ENCODE data around the gene CDKAL1. TPM values are rescaled to one million over a fixed set of nuclear protein-coding genes. Genes with fewer than 3 reads are reported as not detected.

The CDKAL1 gene
- total and polyA plus RNA-seq, 8 donors: 3.4 to 36.7 (median 10.4) TPM

- DNase-seq: no peak
- Histone ChIP-seq H3K4me1 (peaks cover 0 to 14% (median 10%) of the 10 kb centered on the region in 4 donors), H3K27ac (no peak overlapping the region), H3K4me3 (no peak overlapping the region), H3K27me3 (no peaks in the 10 kb centered on the region), H3K9me3 (peaks cover 0 to 14% (median 6%) of the 10 kb centered on the region in 4 donors), H3K36me3 (no peaks in the 10 kb centered on the region)
- intact Hi-C loops (cut with DNase I; ENCODE audit: low total_unique reads): no loop called here
- WGBS, 5 donors: 80 to 96% (median 90%) methylated on average over 5 of the region's 5 CpGs
- TF ChIP-seq POLR2AphosphoS5 (IDR thresholded peaks at IDR 0.05) (no peak), CTCF (IDR thresholded peaks at IDR 0.05) (no peak), POLR2A (IDR thresholded peaks at IDR 0.05) (no peak), EP300 (IDR thresholded peaks at IDR 0.05) (no peak)
Measured at GRCh38 chr6:20882014-20882413, 347.8 kb downstream of the CDKAL1 start.

GRCh38 chr6:20885076-20885475 is 350.8 kb downstream of the CDKAL1 start:
- no peak for DNase-seq
- Histone ChIP-seq H3K36me3 (no peaks in the 10 kb centered on the region), H3K27ac (no peak overlapping the region), H3K4me3 (no peak overlapping the region), H3K9me3 (peaks cover 0 to 14% (median 6%) of the 10 kb centered on the region in 4 donors), H3K4me1 (no peaks in the 10 kb centered on the region), H3K27me3 (no peaks in the 10 kb centered on the region)
- intact Hi-C loops (cut with DNase I; ENCODE audit: low total_unique reads): no loop called here
- TF ChIP-seq CTCF (IDR thresholded peaks at IDR 0.05) (no peak), POLR2AphosphoS5 (IDR thresholded peaks at IDR 0.05) (no peak), POLR2A (IDR thresholded peaks at IDR 0.05) (no peak), EP300 (IDR thresholded peaks at IDR 0.05) (no peak)
- 94 to 100% (median 97%) methylated on average over 2 of the region's 2 CpGs for WGBS, 5 donors

- Histone ChIP-seq H3K27ac (no peak overlapping the region), H3K9me3 (peaks cover 0 to 4% (median 0%) of the 10 kb centered on the region in 4 donors), H3K4me1 (no peaks in the 10 kb centered on the region), H3K4me3 (no peak overlapping the region), H3K27me3 (no peaks in the 10 kb centered on the region), H3K36me3 (no peaks in the 10 kb centered on the region)
- intact Hi-C loops (cut with DNase I; ENCODE audit: low total_unique reads): no loop called here
- DNase-seq: no peak
- no peak for TF ChIP-seq POLR2A (IDR thresholded peaks at IDR 0.05)
- TF ChIP-seq CTCF (IDR thresholded peaks at IDR 0.05): no peak
- no peak for TF ChIP-seq EP300 (IDR thresholded peaks at IDR 0.05)
- no peak for TF ChIP-seq POLR2AphosphoS5 (IDR thresholded peaks at IDR 0.05)
- WGBS, 5 donors: 93 to 96% (median 95%) methylated on average over 6 of the region's 6 CpGs
Measured at GRCh38 chr6:20891161-20891560, 356.9 kb downstream of the CDKAL1 start.

GRCh38 chr6:20892365-20892764 is 358.1 kb downstream of the CDKAL1 start:
- Histone ChIP-seq H3K4me3 (no peak overlapping the region), H3K9me3 (no peaks in the 10 kb centered on the region), H3K27me3 (no peaks in the 10 kb centered on the region), H3K4me1 (no peaks in the 10 kb centered on the region), H3K27ac (no peak overlapping the region), H3K36me3 (no peaks in the 10 kb centered on the region)
- no peak for DNase-seq
- WGBS, 5 donors: 66 to 87% (median 79%) methylated on average over 2 of the region's 2 CpGs
- TF ChIP-seq EP300 (IDR thresholded peaks at IDR 0.05) (no peak), CTCF (IDR thresholded peaks at IDR 0.05) (no peak), POLR2AphosphoS5 (IDR thresholded peaks at IDR 0.05) (no peak), POLR2A (IDR thresholded peaks at IDR 0.05) (no peak)
- intact Hi-C loops (cut with DNase I; ENCODE audit: low total_unique reads): no loop called here
